Activated CD8-positive, alpha-beta memory T cell treated with anti-CD3 and anti-CD28 coated beads for 1 hour (primary cell): ENCODE results near the gene CEND1.
"Not testable (repeated sequence)": the region's sequence is repeated elsewhere in the genome, so short reads cannot be mapped to it uniquely, and the experiment has no call there.

ENCODE experiments used
- DNase-seq, 2 donors: peaks; one replicate each; pipeline ENCODE4 v3.0.0-alpha.2; 2020; ENCODE audit warnings: low read depth in 1 of 2; ENCODE audit errors: extremely low read depth in 1 of 2

CEND1 gene

DNA sequence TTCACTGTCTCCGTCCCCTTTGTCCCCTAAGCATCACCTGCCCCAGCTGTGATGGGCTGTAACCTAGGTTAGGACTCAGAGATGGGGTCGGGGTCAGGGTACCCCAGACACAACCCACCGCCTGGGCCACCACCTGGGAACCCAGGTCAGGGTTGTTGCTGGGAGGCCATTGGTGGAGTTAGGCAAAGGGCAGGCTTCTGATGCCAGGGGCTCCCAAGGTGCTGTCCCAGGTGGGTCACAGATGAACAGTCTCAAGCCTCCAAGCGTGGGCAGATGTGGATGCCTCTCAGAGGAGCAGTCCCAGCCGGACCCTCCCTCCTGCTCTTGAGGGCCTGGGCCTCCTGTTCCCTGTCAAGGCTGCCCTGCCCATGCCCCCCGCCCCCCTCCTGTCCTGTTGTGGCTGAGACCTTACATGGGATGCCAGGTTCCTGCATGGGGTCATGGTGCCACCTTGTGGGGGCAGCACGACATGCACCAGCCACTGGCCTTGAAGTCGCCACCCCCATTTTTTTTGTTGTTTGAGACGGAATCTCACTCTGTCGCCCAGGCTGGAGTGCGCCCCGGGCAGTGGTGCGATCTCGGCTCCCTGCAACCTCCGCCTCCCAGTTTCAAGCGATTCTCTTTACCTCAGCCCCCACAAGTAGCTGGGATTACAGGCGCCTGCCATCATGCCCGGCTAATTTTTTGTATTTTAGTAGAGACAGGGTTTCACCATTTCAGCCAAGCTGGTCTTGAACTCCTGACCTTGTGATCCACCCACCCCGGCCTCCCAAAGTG, 24.7 kb downstream of the CEND1 start:
- DNase-seq, result peak in 1 of 2 donors; percentile 51

DNA sequence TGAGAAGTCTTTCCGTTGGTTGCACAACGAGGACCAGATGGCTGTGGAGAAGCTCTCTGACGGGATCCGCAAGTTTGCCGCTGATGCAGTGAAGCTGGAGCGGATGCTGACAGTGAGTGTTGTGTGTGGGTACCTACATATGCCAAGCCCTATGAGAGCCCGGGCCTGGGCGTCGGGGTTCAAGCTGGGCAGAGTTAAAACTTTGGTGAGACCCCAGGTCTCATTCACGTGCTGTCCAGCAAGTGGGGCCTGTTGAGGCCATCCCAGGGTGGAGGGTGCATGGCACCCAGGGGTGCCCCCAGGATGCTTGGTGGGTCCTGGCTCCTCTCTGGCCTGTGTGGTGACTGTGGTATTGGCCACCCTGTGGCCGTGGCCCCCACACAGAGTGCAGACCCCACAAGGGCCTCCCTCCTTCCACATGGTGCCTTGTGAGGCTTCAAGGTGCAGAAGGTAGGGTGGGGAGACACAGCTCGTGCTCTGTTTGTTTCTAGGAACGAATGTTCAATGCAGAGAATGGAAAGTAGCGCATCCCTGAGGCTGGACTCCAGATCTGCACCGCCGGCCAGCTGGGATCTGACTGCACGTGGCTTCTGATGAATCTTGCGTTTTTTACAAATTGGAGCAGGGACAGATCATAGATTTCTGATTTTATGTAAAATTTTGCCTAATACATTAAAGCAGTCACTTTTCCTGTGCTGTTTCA, 25.4 kb downstream of the CEND1 start:
- DNase-seq, result no peak

DNA sequence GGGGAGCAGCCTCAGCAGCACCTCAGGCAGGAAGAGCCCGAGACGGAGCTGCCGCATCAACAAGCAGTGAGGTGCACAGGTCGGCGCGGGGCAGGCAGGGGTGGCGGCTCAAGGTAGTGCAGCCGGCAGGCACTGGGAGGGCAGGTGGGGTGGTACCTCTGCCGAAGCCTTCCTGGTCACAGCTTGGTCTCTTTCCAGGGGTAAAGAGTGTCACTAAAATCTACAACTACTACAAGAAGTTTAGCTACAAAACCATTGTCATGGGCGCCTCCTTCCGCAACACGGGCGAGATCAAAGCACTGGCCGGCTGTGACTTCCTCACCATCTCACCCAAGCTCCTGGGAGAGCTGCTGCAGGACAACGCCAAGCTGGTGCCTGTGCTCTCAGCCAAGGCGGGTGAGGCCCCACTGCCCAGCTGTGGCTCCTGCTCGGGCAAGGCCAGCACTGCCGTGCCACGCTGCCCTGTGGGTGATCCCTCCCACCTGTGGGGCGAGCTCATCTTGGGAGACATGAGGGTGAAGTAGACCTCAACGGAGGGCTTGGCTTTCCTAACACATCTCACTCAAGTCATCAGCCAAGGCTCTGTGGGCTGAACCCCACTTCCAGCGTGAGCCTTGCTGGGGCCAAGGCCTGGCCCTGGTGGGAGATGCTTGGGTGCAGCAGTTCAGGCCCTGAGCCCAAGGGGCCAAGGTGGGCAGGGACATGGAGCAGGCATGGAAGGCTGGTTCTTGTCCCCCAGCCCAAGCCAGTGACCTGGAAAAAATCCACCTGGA, 26.2 kb downstream of the CEND1 start:
- no peak for DNase-seq

DNA sequence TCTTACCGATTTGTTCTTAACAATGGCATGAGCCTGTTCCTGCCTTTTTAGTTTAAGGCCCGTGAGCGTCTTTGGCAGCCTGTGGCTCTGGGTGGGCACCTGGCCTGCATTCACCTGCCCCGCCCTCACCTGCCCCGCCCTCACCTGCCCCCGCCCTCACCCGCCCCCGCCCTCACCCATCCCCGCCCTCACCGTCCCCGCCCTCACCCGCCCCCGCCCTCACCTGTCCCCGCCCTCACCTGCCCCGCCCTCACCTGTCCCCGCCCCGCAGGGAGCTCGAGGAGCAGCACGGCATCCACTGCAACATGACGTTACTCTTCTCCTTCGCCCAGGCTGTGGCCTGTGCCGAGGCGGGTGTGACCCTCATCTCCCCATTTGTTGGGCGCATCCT, 26.8 kb downstream of the CEND1 start:
- no peak for DNase-seq

DNA sequence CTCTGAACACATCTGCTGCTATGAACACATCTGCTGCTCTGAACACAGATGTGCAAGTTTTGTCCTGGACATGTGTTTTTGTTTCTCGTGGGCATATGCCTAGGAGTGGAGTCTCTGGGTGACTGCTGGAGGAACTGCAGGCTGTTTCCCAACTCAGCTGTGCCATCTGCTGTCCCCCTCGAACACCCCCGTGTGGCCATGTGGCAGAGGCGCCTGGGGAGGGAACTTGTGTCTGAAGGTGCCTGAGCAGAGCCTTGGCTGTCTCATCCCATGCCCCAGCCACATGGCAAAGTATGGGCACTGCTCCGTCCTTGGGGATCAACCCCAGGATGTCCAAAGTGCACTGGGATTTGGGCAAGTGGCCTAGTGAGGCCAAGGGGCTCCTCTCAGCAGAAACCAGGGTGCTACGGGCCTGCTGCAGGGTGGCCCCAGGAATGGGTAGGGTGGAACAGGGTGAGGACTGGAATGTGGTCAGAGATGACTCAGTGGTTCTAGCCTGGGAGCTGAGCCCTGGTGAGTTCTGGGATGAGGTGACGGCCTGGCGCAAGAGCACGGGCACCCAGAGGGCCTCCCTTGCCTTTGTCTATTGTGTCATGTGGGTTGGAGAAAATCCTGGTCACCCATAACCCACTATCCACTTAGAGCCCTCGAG, 27.3 kb downstream of the CEND1 start:
- DNase-seq, result no peak

DNA sequence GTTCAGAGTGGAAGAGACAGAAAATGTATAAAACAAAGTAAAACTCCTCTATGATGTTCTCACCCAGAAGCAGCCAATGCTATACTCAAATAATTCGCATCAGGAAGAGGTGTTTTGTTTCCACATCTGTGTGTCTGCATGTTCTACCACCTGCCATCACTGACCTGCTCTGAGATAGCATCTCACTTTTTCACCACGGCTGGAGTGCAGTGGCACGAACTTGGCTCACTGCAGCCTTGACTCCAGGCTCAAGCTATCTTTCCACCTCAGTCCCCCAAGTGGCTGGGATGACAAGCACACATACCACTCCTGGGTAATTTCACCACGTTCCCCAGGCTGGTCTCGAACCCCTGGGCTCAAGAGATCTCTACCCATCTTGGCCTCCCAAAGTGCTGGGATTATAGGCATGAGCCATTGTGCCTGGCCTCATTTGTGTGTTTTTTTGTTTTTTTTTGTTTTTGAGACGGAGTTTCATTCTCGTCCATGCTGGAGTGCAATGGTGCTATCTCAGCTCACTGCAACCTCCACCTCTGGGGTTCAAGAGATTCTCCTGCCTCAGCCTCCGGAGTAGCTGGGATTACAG, 28.3 kb downstream of the CEND1 start:
- DNase-seq, result no peak

DNA sequence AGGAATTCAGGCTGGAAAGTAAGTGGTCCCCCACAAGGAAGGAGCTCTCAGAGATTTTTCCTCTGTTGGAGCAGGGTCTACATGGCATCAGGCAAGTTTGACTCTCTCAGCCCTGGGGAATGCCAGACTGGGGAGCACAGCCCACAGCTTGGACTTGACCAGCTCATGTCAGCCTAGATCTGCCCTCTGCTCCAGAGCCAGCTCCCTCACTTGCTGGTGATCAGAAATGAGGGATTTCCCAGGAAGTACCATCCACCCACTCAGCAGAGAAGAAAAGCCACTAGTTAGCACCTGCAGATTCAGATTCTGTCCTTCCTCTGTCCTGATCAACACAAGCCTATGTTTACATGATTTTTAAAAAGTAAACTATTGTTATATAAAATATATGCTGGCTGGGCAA, 29.7 kb downstream of the CEND1 start:
- no peak for DNase-seq

DNA sequence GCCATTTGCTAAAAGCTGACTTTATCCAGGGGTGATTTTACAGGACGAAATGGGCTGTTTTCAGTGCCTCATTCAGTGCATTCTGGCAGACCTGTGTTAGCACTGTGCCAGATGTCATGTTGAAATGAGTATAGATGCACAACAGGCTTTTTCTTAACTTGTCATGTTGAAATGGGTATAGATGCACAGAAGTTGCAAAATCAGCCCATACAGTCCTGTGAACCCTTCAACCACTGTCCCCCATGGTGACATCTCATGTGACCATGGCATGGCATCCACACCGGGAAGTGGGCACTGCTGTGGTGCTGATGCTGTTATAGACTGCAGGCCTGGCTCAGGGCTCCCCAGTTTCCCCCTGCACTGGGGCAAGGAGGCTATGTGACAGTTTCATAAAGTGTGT, 40.2 kb downstream of the CEND1 start:
- no peak for DNase-seq

DNA sequence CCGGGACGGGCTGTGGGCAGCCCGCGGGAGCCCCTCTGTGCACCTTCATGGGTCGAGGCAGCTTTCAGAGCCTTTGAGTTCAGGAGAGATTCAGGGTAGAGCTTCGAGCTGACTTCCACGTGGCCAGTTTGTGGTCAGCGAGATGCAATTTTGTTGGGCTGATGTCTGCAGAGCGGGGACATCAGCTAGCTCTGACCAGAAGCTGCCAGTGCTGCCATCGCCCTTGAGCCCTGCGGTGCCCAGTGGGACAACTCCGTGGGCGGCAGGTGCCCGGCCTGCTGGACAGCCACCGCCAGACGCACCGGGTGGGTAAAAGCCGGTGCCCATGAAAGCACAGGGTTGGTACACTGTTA, 41.9 kb downstream of the CEND1 start:
- DNase-seq, result no peak

DNA sequence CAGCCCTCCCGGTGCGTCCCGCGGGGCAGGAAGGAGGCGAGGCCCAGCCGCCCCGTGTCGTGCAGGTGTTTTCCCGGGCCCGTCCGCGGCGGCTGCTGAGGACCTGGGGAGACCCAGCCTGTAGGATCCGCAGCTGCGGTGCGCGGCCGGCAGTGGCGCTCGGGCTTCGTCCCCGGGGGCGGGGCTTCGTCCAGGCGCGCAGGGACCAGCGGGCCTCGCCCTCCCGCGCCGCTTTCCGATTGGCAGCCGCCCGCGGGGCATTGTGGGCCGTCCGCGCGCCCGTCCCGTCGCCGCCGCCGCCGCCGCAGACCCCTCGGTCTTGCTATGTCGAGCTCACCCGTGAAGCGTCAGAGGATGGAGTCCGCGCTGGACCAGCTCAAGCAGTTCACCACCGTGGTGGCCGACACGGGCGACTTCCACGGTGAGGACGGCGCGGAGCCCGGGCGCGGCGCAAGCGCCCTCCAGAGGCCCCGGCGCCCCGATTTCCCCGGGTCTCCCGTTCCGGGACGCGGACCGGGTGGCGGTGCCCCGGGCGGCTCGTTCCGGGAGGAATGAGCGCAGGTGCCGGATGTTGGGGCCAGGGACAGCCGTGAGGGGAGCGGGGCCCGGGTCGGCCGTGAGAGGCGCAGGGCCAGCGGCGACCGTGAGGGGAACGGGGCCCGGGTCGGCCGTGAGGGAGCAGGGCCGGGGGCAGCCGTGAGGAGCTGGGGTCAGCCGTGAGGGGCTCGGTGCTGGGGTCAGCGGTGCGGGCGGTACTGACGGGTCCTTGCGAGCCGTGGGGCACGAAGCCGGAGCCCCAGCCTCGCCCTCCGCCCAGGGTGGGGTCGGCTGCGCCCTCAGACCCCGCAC, 42.5 kb downstream of the CEND1 start, which contains the start of gene TALDO1:
TALDO1 (plus strand) TSS at position 307 of the 849 bp plus-strand sequence; CDS start at position 325, 18 bp downstream.
- DNase-seq, result peak in 1 of 2 donors; percentile 72

DNA sequence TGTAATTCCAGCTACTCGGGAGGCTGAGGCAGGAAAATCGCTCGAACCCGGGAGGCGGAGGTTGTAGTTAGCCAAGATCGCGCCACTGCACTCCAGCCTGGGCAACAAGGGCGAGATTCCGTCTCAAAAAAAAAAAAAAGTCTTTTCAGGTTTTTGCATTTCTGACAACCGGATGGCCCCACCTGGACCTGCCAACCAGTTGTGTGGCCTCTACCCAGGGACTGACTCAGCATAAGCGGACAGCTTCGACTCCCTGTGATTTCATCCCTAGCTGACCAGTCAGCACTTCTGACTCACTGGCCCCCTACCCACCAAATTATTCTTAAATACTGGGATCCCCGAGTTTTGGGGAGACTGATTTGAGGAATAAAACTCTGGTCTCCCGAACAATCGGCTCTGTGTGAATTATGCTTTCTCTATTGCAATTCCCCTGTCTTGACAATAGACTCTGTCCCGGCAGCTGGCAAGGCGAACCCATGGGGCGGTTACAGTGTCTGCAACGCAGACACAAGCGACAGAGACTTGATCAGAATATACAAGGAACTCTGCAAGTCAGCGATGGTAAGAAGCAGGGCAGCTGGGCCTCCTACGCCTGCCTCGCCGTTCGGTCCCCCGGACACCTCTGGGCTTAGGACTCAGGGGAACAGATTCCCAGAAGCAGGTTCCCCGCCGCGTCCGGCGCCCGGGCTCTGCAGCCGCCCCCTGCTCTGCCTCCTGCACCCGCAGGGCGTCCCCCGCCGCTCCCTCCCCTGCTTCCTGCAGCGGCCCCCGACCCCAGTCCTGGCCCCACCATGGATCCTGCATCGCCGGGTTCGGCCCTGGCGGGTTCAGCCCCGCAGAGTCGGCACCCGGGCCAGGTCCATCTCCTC, 43.4 kb downstream of the CEND1 start:
- no peak for DNase-seq

DNA sequence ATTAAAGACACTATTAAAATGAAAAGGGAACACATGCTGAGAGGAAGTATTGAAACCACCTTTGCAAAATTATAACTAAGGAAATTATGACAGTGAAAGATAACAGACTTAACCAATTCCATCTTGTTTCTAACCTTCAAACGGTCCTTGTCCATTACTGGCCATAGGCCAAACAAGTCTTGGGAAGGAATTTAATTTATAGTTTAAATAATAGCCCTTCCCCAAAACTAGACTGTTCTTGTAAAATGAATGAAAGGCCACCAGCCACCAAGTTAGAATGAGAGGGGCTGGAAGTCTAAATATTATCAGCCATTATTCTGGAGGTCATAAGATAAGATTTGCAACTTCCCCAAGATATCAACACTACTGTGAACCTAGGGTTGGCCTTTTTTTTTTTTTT, 44.5 kb downstream of the CEND1 start:
- no peak for DNase-seq

DNA sequence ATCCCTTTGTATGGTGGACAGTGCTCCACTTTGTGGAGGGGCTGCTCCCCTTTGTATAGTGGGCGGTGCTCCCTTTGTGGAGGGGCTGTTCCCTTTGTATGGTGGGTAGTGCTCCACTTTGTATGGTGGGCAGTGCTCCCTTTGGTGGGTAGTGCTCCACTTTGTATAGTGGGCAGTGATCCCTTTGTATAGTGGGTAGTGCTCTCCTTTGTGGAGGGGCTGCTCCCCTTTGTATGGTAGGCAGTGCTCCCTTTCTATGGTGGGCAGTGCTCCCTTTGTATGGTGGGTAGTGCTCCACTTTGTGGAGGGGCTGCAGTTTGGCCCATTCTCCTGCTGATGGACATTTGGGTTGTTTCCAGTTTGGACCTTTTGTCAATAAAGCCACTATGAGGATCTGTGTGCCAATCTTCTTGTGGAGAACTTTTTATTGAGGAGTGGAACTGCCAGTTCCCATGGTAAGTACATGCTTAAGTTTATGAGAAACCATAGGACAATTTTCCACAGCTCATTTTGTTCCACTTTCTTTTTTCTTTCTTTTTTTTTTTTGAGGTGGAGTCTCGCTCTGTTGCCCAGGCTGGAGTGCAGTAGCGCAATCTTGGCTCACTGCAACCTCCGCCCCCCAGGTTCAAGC, 47.2 kb downstream of the CEND1 start:
- DNase-seq, result no peak

DNA sequence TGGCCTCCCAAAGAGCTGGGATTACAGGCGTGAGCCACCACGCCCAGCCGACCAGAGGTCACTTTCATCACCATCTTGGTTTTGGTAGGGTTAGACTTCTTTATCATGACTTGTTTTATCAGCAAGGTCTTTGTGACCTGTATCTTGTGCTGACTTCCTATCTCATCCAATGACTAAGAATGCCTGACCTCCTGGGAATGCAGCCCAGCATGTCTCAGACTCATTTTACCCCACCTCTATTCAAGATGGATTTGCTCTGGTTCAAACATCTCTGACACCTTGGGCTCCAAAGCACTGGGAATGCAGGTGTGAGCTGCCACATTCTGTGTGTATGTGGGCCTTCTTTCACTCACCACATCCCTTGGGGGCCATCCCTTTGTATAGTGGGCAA, 47.7 kb downstream of the CEND1 start:
- DNase-seq, result no peak

DNA sequence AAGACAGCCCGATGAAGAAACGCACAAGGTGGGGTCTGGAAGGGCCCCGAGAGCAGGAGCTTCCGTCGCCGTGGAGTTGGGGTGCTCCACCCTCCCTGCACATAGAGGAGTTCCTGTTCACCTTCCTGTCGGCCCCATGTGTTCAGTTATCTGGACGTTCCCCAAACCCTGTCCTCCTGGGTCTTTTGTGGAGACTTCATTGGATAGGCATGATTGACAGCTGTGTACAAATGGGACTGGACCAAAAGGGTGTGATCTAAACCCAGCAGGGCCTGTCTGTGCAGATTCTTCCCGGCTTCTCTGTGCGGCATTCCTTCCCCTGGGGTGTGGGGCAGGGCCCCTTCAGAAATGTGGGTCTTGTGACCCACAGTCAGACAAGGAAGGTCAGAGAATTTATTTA, 52.0 kb downstream of the CEND1 start:
- DNase-seq, result not testable (repeated sequence)

DNA sequence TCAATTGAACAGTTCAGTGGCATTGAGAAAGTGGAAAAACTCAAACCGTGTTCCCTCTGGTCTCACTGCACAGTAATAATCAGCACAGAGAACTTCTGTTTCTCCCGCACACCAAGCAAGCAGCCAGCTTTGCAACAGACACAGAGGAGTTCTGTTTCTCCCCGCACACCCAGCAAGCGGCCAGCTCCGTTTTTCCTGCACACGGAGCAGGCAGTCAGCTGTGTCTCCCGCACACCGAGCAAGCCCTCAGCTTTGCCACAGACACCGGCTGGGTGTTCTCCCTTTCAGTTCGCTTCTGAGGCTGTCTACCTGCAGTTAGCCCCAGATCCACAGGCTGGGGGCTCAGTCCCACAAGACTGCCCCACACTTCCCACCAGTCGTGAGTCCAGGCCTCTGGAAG, 52.5 kb downstream of the CEND1 start:
- DNase-seq, result no peak
